ENCODE measurements around the gene ITGA1. TPM values are rescaled to one million over a fixed set of nuclear protein-coding genes. Genes with fewer than 3 reads are reported as not detected.
A peak's percentile ranks its signal among the peaks of the same experiment; 100 is the strongest.

The ITGA1 gene
- total RNA-seq, 1 donor from 2014 or later: 346 TPM

GRCh38 chr5:52867809-52868208, 80.1 kb downstream of the ITGA1 start:
- DNase-seq (ENCODE audit: low spot score): no peak
- Mint-ChIP-seq H3K4me1 (ENCODE audit: low read depth) (peaks cover 84% of the 10 kb centered on the region), H3K4me3 (ENCODE audit: unreplicated experiment) (no peak overlapping the region), H3K9me3 (ENCODE audit: low read depth) (no peaks in the 10 kb centered on the region), H3K27me3 (ENCODE audit: low read depth) (no peaks in the 10 kb centered on the region), H3K27ac (ENCODE audit: unreplicated experiment) (peak overlapping the region; percentile 80), H3K36me3 (ENCODE audit: low read depth) (peaks cover 28% of the 10 kb centered on the region)
- no peak for TF ChIP-seq CTCF (IDR thresholded peaks at IDR 0.05)

GRCh38 chr5:52868417-52868816, 80.7 kb downstream of the ITGA1 start:
- H3K9me3 Mint-ChIP-seq (ENCODE audit: low read depth): no peaks in the 10 kb centered on the region
- TF ChIP-seq CTCF (IDR thresholded peaks at IDR 0.05): no peak
- peaks cover 30% of the 10 kb centered on the region for H3K36me3 Mint-ChIP-seq (ENCODE audit: low read depth)
- H3K27me3 Mint-ChIP-seq (ENCODE audit: low read depth): no peaks in the 10 kb centered on the region
- DNase-seq (ENCODE audit: low spot score): no peak
- H3K4me3 Mint-ChIP-seq (ENCODE audit: unreplicated experiment): no peak overlapping the region
- H3K27ac Mint-ChIP-seq (ENCODE audit: unreplicated experiment): peak overlapping the region; percentile 49
- peaks cover 84% of the 10 kb centered on the region for H3K4me1 Mint-ChIP-seq (ENCODE audit: low read depth)

GRCh38 chr5:52869391-52869790, 81.7 kb downstream of the ITGA1 start:
- no peak for DNase-seq (ENCODE audit: low spot score)
- Mint-ChIP-seq H3K4me3 (ENCODE audit: unreplicated experiment) (no peak overlapping the region), H3K9me3 (ENCODE audit: low read depth) (no peaks in the 10 kb centered on the region)

GRCh38 chr5:52870448-52870847, 82.7 kb downstream of the ITGA1 start:
- TF ChIP-seq CTCF (IDR thresholded peaks at IDR 0.05): no peak
- Mint-ChIP-seq H3K4me3 (ENCODE audit: unreplicated experiment) (peak overlapping the region; percentile 32), H3K27me3 (ENCODE audit: low read depth) (no peaks in the 10 kb centered on the region), H3K36me3 (ENCODE audit: low read depth) (peaks cover 40% of the 10 kb centered on the region), H3K4me1 (ENCODE audit: low read depth) (peaks cover 77% of the 10 kb centered on the region), H3K9me3 (ENCODE audit: low read depth) (no peaks in the 10 kb centered on the region), H3K27ac (ENCODE audit: unreplicated experiment) (peak overlapping the region; percentile 87)
- no peak for DNase-seq (ENCODE audit: low spot score)

More at GRCh38 chr5:52869391-52869790, 81.7 kb downstream of the ITGA1 start:
- Mint-ChIP-seq H3K36me3 (ENCODE audit: low read depth) (peaks cover 36% of the 10 kb centered on the region), H3K27me3 (ENCODE audit: low read depth) (no peaks in the 10 kb centered on the region), H3K27ac (ENCODE audit: unreplicated experiment) (peak overlapping the region; percentile 51), H3K4me1 (ENCODE audit: low read depth) (peaks cover 78% of the 10 kb centered on the region)
- TF ChIP-seq CTCF (IDR thresholded peaks at IDR 0.05): no peak

- Mint-ChIP-seq H3K4me1 (ENCODE audit: low read depth) (peaks cover 58% of the 10 kb centered on the region), H3K9me3 (ENCODE audit: low read depth) (no peaks in the 10 kb centered on the region), H3K27ac (ENCODE audit: unreplicated experiment) (peak overlapping the region; percentile 68), H3K4me3 (ENCODE audit: unreplicated experiment) (no peak overlapping the region), H3K27me3 (ENCODE audit: low read depth) (no peaks in the 10 kb centered on the region), H3K36me3 (ENCODE audit: low read depth) (peaks cover 51% of the 10 kb centered on the region)
- no peak for DNase-seq (ENCODE audit: low spot score)
- no peak for TF ChIP-seq CTCF (IDR thresholded peaks at IDR 0.05)
Observed at GRCh38 chr5:52875827-52876226, 88.1 kb downstream of the ITGA1 start.
